IPS-NIHi7 (cell line): ENCODE data around the gene ZNF232.
"Not testable (repeated sequence)": the region's sequence is repeated elsewhere in the genome, so short reads cannot be mapped to it uniquely, and the experiment has no call there.

Experiments used
- DNase-seq: peaks from one replicate; pipeline ENCODE4 v3.0.0; 2012; ENCODE audit warnings: mixed read lengths; ENCODE audit errors: extremely low spot score

ZNF232 gene

GRCh38 chr17:5129770-5130169 lies 18.1 kb upstream of the ZNF232 start:
- not testable (repeated sequence) for DNase-seq

DNA sequence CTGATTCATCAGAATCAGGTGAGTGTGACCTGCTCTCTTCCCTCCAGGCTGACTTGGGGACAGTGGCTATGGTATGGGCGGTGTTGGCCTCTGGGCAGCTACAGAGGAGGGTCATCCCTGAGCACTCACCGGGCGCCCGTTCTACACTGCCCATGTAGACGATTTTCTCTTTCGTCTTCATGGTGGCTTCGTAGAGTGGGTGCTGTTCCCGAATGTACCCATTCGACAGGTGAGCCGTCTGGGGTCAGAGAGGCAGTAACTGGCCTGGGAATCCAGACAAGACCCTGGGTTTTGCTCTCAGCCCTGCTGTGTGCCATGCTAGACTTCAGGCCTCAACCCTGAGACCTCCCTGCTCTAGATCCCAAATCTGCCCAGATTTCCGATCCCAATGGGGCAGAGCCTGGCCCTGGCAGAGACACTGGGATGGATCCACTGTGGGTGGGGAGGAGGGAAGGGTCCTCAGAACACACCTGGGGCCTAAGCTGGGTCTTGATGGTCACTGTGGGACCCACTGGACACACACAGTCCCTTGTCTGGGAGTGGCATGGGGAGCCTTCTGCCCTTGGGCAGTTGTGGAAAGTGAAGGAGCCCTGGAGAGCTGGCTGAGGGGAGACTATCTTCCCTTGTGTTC lies 17.3 kb upstream of the ZNF232 start:
- DNase-seq, result no peak

GRCh38 chr17:5128387-5128786 lies 16.7 kb upstream of the ZNF232 start:
- not testable (repeated sequence) for DNase-seq

GRCh38 chr17:5127910-5128309 lies 16.2 kb upstream of the ZNF232 start:
- DNase-seq, result no peak

- DNase-seq, result no peak
Observed at GRCh38 chr17:5126719-5127488, 15.2 kb upstream of the ZNF232 start.

- DNase-seq, result not testable (repeated sequence)
Observed at GRCh38 chr17:5124896-5125295, 13.2 kb upstream of the ZNF232 start.

DNA sequence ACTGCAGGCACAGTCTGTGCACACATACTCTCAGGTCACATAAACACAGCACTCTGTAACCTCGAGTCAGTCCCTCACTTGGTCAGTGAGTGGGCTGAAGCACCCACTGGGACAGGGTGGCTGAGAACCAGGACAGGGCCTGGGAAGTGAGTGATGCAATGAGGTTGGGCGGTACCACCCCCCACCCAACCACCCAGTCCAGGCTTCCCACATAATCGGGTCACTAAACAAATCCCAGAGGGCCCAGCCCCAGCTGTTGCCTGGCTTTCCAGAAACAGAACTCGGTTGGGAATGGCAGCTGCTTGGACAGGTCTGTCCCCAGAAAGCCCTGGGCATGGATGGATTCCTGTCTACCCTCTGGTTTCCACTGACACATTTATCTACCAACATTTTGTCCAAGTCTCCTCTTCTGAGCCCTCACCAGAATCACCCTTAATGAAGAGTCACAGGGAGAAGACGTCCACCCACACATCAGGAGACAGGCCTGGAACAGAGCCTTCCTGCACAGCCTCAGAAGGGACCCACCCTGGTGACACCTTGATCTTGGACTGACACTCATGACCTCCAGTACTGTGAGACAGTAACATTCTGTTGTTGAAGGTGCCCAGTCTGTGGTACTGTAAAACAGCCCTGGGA lies 12.6 kb upstream of the ZNF232 start:
- DNase-seq, result not testable (repeated sequence)

DNA sequence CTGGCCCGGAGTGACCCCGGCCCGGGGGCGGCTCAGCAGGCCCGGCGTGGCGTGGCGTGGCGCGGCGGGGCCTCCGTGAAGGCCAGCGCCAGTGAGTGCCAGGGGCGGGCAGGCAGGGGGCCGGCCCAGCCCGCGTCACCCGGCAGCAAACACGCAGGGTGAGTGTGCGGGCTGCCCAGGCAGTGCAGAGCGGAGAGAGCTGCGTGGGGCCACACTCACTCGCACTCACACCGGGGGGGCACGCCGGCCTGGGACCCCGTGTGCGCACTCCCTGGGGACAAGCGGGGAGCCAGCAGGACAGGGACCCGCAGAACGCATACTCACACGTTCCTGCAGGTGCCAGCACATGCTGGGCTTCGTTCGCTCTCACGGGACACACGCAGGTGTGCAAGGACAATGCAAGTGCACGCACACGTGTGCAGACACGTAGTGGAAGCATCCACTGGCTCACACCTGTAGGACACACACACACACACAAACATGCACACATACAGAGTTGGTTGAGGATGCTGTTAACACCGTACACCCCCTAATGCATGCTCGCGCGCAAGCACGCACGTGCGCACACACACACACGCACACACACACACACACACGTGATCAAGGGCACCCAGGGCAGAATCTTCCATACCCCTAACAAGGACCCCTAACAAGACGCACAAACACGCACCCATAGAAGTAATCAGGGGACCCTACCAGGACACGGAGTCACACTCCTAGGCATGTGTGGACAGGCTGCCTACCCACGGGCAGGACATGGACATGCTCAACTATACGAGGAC lies 11.9 kb upstream of the ZNF232 start:
- no peak for DNase-seq

DNA sequence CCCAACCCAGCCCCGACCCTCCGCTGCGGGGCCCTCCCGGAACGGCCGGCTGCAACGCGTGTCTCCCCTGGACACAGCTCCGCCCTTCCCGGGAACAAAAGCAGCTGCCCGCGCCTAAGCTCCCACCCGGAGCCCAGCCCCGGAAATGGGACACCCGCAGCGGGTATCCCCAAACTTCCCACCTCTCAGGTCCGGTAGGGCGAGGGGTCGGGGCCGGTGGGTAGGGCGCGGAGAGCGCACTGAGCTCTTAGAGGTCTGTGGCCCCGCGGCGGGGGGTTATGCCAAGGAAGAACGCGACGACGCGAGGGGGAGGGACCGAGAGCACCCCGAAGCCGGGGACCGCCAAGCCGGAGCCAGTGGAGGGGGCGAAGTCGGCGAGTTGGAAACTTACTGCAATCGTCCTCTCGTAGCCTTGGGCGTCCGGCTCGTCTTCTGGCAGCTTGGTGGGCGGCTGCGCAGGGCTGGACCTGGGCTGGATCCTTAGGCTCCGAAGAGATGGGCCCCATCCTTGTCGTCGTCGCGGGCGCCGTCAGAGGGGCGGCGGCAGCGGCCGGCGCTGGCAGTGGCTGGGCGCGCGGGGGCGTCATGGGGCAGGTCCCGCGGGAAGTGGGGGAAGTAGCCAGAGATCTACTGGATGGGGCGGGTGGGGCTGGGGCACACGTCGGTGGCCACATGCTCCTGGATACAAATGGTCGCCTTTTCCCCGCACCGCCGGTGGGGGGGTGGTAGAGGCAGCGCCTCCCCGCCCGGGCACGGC lies 11.1 kb upstream of the ZNF232 start:
- DNase-seq, result peak; percentile 43

- not testable (repeated sequence) for DNase-seq
Observed at GRCh38 chr17:5122056-5122455, 10.4 kb upstream of the ZNF232 start.

DNA sequence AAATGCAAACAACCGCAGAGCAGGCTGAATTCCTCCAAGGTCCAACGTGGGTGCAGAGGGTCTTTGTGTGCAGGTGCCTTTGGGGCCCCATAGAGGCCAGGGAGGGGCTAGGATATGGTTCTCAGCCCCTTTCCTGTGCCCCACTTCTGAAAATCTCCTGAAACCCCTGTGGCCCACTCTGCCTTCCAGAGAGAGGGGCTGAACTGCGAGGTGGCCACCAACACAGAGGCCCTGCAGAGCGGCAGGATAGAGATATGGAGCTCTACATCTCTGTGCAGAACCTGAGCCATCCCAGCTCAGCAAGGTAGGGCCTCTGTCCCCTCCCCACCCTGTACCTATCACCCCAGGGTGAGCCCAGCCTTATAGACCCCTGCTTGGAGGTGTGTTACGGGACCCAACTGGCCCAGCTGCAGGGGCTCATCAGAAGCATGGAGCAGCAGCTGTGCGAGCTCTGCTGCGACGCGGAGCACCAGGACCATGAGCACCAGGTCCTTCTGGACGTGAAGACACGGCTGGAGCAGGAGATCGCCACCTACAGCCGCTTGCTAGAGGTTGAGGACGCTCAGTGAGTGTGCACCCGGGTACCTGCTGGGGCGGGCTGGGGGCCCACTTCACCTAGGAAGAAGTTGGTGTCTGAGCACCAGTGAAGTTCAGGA lies 9.6 kb upstream of the ZNF232 start:
- no peak for DNase-seq

- DNase-seq, result not testable (repeated sequence)
Observed at GRCh38 chr17:5120436-5121185, 8.9 kb upstream of the ZNF232 start.

DNA sequence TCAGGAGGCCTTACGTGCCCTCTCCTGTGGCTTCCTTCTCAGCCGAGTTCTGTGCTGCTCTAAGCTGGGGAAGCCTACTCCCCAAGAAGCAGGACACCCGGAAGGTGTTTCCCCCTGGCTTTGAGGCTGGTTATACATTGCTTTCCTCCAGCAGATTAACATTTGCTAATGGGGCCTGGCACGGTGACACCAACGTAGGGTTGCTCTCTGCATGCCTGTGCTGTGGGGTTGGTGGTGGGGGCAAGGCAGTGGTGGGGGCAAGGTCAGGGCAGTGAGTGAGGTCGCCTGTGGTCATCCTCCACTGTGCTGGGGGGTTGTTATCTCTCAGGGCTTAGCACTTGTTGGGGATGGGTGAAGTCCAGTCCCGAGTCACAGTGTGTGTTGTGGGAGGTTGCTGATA lies 8.4 kb upstream of the ZNF232 start:
- no peak for DNase-seq

DNA sequence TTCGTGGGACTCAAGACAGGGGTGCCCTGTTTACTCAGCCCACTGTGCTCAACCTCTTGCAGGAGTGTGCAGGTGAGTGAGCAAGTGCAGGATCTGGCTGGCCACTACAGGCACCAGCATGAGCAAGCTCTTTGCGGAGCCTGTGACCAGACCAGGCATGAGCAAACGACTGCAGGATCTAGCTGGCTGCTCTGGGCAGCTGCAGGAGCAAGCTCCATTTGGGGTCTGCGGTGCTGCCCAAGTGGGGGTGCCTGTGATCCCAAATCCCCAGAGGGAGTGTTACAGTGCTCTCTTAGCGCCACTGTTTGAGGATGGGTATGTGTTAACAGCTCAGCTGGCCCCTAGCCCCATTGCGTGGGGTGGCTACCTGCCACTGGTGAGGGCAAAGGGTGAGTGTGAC lies 6.5 kb upstream of the ZNF232 start:
- DNase-seq, result no peak

GRCh38 chr17:5115673-5116651 lies 4.3 kb upstream of the ZNF232 start, which contains the start of gene USP6:
TSS of gene USP6 (plus strand) at chr17:5116032. CDS start at chr17:5130368, 14,336 bp downstream.
- DNase-seq, result no peak

DNA sequence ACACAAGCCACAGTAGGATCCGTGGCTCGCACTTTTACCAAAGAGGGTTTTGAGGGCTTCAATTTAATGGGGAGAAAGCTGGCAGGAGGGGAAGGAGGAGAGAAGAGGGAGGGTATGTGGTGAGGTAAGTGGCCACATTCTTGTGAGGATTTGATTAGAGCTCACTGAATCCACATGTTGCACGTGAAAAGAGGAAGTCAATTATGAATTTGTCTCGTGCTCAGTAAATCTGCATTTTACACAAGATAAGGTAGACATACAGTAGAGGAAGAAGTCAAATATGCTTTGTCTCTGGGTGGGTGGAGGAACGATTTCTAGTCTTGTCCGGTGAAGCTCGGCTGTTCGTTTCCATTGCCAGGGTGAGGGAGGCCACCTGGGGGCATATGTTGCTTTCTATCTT lies 862 bp downstream of the ZNF232 start:
- no peak for DNase-seq

DNA sequence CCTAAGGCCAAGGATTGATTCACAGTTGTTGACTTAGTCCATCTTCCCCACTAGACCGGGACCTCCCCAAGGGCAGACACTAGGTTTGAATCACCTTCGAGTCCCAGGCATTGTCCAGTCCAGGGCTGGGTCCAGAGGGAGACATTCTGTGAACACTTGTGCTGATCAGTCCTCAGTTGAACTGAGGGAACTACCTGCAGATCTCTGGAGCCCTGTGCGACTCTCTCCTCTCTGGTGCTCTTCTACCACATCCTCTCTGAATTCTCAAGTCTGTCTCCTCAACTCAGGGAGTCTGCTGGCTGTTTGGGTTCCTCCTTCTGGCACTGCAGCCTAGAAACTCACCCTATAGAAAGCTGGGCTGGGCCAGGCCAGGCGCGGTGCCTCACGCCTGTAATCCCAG lies 10.8 kb downstream of the ZNF232 start:
- DNase-seq, result no peak

- DNase-seq, result no peak
Observed at GRCh38 chr17:5099271-5099670, 12.4 kb downstream of the ZNF232 start.
